Stomach (tissue), 4 donors: ENCODE data around the gene TMEM191C.
"Not testable (repeated sequence)": the region's sequence is repeated elsewhere in the genome, so short reads cannot be mapped to it uniquely, and the experiment has no call there.

Source experiments
- CTCF ChIP-seq, 7 experiments: fragments of 450-650 bp in 4 of 7; fragments of 200-600 bp in 3 of 7; sonication (generic) in 3 of 7; IDR thresholded peaks; one replicate each; pipeline ENCODE4 v1.5.1; 2016 to 2019; ENCODE audit warnings: antibody characterized with exemption in 7 of 7, control low read depth in 2 of 7, mild to moderate bottlenecking in 1 of 7
- EP300 ChIP-seq: sonication (generic); formaldehyde crosslinking; IDR thresholded peaks from one replicate; pipeline ENCODE4 v1.6.1; 2017; ENCODE audit warnings: antibody characterized with exemption
- POLR2A ChIP-seq, 4 donors: fragments of 450-650 bp; IDR thresholded peaks; one replicate each; pipeline ENCODE4 v1.6.1; 2016; ENCODE audit warnings: antibody characterized with exemption in 4 of 4, control low read depth in 2 of 4, mild to moderate bottlenecking in 1 of 4, moderate library complexity in 1 of 4
- POLR2AphosphoS5 ChIP-seq, 3 donors: sonication (generic); formaldehyde crosslinking; IDR thresholded peaks; one replicate each; pipeline ENCODE4 v1.6.1; 2016; ENCODE audit warnings: antibody characterized with exemption in 3 of 3

- not testable (repeated sequence) for TF ChIP-seq POLR2A (IDR thresholded peaks at IDR 0.05); CTCF (IDR thresholded peaks at IDR 0.05); POLR2AphosphoS5 (IDR thresholded peaks at IDR 0.05); EP300
Measured at GRCh38 chr22:21473664-21474063, 6.5 kb downstream of the TMEM191C start.
